NOMO-1 treated with dmso at 0.1 percent for 144 hours (cell line): ENCODE data around the gene CRELD2.

ENCODE experiments used
- DNase-seq: peaks from one replicate; lab custom pipeline; 2025; ENCODE audit not compliant: unreplicated experiment; lab: John Stamatoyannopoulos, UW

CRELD2 gene

GRCh38 chr22:49929211-49929979, 11.0 kb downstream of the CRELD2 start:
- peak; percentile 11 for DNase-seq

GRCh38 chr22:49929994-49930575, 11.7 kb downstream of the CRELD2 start:
- no peak for DNase-seq

GRCh38 chr22:49930596-49931412, 12.4 kb downstream of the CRELD2 start:
- peak; percentile 76 for DNase-seq

GRCh38 chr22:49933236-49934159, 15.1 kb downstream of the CRELD2 start:
- DNase-seq, result no peak

- no peak for DNase-seq
These were observed 15.9 kb downstream of the CRELD2 start for GRCh38 chr22:49934160-49934890.

- peak; percentile 43 for DNase-seq
These were observed 16.6 kb downstream of the CRELD2 start for GRCh38 chr22:49934891-49935557.

GRCh38 chr22:49935561-49935960, 17.1 kb downstream of the CRELD2 start:
- no peak for DNase-seq

- peak; percentile 91 for DNase-seq
These were observed 17.9 kb downstream of the CRELD2 start for GRCh38 chr22:49936018-49936972.

GRCh38 chr22:49936973-49937757, 18.7 kb downstream of the CRELD2 start:
- DNase-seq, result no peak

GRCh38 chr22:49937758-49938564, 19.5 kb downstream of the CRELD2 start:
- no peak for DNase-seq

- no peak for DNase-seq
These were observed 20.2 kb downstream of the CRELD2 start for GRCh38 chr22:49938565-49939136.

GRCh38 chr22:49941507-49942316, 23.3 kb downstream of the CRELD2 start:
- DNase-seq, result no peak

GRCh38 chr22:49942565-49943404, 24.4 kb downstream of the CRELD2 start:
- no peak for DNase-seq

GRCh38 chr22:49943405-49943765, 25.0 kb downstream of the CRELD2 start:
- DNase-seq, result no peak
